GF-D8 (cell line): Measurements from ENCODE around the gene SLC16A2.

Experiments used
- DNase-seq: peaks from one replicate; lab custom pipeline; 2025; lab: John Stamatoyannopoulos, UW

SLC16A2 gene

GRCh38 chrX:74421036-74421739 is at the start of gene SLC16A2:
TSS of gene SLC16A2 (plus strand) at chrX:74421493. CDS start at chrX:74421638, 145 bp downstream.
- no peak for DNase-seq

DNA sequence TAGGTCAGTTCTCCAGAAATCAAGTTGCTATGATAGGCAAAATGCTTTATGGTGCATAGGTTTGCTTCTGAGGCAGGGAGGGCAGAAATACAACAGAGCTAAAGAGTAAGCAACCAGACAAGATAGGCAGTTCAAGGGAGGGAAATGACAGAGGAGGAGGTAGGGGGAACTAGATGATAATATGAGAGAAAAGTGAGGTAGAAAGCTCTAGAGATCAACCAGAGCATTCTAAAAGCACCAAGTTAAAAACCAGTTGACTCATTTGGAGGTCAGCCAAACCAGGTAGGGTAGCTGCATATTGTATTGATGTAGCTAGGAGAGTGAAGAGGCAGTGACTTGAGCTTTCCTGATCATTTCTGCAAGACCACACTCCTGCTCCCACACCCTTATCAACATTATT is 49.0 kb upstream of the SLC16A2 start:
- no peak for DNase-seq

DNA sequence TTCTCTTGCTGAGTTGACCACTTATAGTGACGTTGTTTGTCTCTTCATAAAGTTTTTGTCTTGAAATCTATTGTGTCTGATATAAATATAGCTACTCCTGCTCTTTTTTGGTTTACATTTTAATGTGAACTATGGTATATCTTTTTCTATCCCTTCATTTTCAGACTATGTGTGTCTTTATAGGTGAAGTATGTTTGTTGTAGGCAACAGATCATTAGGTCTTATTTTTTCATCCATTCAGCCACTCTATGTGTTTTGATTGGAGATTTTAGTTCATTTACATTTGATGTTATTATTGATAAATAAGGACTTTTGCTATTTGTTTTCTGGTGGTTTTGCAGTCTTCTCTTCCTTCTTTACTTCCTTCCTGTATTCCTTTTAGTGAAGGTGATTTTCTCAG is 44.0 kb upstream of the SLC16A2 start:
- DNase-seq = no peak

- DNase-seq = no peak
These were observed 38.7 kb upstream of the SLC16A2 start for GRCh38 chrX:74382613-74383012.

DNA sequence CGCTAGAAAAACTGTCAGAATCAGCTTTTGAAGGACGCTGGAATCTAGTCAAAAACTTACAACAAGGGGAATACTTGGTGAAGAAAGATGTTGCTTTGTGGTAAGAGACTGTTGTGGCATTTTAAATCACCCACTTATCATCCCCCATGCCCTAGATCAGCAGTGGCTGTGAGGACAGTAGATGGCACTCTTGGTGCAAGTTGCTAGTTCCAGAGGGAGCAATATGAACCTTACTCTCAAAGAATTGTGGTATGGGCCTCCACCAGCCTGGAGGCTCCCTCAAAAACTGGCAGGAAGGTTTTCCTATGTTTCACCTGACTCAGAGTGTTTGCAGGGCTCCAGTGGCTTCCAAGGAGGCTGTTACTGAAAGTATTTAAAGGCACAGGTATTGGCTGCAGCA is 37.7 kb upstream of the SLC16A2 start:
- no peak for DNase-seq

DNA sequence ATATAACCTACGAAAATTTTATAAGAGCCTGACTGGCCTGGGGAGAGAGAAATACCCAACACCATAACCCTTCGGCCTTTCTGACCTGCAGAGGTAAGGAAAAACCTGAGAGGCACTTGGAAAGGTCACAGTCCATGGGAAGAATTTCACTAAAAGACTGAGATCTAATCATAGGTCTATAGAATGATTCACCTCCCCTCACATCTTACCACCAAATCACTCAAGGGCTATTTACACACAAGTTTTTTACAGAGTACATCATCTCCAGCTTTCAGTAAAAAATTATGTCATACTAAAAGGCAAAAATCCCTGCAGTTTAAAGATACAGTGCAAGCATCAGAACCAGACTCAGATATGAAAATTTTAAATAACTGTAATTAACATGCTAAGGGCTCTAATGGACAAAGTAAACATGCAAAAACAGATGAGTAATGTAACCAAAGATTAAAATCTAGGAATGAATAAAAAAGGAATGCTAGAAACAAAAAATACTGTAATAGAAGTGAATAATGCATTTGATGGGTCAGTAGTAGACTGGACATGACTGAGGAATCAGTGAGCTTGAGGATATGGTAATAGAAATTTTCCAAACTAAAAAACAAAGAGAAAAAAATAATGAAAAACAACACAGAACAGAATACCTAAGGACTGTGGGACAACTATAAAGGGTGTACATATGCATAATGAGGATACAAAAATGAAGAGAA is 32.1 kb upstream of the SLC16A2 start:
- no peak for DNase-seq

- no peak for DNase-seq
These were observed 25.7 kb upstream of the SLC16A2 start for GRCh38 chrX:74395556-74395955.

GRCh38 chrX:74405973-74406489 is 15.3 kb upstream of the SLC16A2 start:
- DNase-seq = no peak

DNA sequence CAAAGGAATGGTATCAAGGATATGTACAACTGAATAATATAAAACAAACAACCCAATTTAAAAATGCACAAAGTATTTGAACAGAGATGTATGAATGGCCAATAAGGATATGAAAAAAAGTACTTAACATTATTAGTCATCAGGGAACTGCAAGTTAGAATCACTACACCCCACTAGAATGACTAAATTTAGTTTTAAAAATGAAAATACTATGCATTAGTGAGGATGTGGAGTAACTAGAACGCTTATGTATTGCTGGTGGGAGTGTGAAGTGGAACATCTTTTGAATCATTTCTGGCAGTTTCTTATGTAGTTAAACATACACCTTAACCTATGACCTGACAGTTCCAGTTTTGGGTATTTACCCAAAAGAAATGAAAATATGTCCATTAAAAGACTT is 13.0 kb upstream of the SLC16A2 start:
- no peak for DNase-seq

- no peak for DNase-seq
These were observed 1.5 kb upstream of the SLC16A2 start for GRCh38 chrX:74419864-74420195.

DNA sequence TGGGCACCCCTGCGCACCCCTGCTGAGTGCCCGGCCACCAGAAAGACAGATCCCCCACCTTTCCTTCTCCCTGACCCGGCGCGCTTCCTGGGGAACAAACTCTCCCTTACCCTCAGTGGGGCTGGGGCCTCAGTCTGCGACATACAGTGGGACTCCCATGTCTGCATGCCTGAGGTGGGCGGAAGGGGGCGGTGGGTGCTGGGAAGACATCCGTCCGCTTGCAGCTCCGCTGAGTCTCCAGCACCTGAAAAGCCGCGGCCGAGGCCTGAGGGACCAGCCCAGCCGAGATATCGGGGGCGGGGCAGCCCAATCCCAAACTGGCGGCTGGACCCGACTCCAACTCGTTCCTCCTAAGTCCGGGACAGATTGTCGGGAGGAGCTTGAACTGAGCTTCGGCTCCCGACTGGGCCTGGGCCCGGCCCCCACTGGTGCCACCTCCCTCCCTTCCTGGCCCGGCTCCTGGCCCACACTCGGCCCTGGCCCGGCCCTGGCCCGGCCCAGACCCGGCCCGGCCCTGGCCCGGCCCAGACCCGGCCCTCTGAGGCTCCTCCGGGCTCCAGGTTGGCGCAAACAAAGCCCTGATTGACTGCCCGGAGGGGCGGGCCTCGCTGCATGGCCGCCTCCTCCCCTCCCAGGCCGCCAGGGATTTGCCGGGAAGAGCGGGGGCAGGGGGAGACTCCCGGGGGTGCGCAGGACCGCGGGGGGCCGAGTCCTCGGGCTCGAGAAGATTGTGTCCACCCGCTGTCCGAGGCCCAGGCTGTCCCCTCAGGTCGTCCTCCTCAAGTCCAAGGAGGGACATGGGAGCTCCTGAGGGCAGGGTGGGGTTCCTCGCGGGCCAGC is 877 bp upstream of the SLC16A2 start:
- no peak for DNase-seq

DNA sequence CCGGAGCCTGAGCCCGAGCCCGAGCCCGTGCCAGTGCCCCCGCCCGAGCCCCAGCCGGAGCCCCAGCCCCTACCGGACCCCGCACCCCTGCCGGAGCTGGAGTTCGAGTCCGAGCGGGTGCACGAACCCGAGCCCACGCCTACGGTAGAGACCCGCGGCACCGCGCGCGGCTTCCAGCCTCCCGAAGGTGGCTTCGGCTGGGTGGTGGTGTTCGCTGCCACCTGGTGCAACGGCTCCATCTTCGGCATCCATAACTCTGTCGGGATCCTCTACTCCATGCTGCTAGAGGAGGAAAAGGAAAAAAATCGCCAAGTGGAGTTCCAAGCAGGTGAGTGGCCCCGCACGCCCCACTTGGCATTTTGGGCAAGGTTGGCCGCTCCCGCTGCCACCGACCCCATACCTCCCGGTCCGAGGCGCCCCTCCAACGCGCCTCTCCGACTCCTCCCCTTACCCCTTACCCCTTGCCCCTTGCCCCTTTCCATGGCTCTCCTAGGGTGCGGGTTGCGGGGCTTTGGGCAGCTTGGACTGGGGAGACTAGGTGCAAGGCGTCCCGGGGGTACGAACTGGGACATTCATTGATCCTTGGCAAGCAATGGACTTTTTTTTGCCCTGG is 553 bp downstream of the SLC16A2 start:
- DNase-seq = no peak

DNA sequence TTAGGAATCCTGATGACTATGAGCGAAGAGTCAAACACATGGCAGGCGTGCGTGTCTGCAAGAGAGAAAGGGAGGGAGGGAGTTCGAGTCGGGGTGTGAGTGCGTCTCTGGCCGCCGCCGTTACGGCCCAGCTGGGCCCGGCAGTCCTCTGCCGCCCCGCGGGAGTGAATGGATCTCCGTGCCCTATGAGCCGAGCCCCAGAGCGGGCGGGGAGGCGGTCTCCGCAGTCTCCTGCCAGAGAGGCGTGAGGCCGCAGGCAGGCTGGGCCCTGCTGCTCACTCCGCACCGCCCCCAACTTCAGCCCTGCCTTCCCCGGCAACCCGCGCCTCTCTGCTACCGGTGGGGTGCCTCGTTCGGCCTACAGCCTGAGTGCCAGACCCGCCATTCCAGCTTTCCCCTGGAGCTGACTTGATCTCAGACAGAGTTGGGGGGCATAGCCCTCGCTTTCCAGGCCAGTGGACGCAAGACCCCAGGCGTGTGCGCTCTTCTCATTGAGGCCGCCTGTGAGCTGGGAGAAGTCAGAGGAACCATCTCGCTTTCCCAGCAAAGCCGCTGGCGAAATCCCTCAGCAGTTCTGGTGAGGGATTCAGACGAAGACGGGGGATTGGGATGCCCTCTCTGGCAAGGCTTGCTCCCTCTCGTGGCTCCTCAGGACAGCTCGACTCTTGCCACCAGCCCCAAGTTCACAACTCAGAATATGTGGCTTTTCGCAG is 1.4 kb downstream of the SLC16A2 start:
- no peak for DNase-seq

- DNase-seq = no peak
These were observed 2.2 kb downstream of the SLC16A2 start for GRCh38 chrX:74423289-74423998.

DNA sequence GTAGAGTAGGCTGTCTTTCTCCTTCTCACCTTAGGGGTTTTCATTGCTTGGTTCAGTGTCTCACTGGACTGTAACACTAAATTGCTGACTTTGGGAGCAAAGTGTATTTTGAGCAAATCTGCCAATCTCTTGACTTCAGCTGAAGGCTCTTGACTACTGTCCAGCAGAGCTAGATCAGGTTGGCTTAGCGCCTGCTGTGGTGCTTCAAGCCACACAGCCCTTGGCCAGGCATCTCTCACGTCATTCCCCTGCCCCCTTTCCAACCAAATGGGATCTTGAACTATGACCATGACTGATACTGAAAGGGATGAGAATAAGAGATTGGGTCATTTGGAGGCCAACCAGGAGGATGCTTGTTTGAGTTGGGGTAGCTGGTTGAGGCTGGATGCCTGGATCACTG is 4.8 kb downstream of the SLC16A2 start:
- DNase-seq = no peak

DNA sequence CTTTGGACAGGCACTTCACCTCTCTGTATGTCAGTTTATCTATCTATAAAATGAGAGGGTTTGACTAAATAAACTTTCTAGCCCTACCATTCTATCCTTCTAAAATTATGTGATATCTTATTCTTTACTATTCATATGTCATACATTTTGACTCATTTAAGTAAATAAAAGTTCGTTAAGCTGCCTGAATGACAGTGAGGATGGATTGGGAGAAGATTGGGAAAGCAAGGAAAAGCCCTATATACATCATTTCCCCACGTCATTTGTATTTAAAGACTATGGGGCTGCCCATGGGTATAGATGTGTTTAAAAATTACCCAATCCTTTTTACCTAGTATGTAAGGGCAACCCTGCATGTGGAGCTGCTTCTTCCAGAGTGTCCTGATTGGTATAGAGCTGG is 5.3 kb downstream of the SLC16A2 start:
- no peak for DNase-seq

DNA sequence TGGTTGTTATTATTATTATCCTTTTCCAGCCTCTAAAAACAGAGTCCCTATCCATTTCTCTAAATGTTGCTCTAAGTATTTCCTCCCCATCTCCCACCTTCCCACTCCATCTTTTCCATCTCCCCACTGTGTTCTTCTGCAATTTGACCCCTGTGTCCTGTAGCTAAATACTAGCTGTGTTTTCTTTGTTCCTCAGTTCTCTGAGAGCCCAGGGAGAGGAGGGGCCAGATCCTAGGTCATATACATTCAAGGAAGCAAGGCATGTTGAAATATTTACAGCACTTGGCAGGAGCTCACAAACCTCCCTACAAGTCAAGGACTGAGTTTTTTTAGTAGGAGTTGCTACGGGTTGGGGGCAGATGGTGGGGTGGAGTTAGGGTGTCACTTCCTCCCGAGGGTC is 10.5 kb downstream of the SLC16A2 start:
- no peak for DNase-seq

DNA sequence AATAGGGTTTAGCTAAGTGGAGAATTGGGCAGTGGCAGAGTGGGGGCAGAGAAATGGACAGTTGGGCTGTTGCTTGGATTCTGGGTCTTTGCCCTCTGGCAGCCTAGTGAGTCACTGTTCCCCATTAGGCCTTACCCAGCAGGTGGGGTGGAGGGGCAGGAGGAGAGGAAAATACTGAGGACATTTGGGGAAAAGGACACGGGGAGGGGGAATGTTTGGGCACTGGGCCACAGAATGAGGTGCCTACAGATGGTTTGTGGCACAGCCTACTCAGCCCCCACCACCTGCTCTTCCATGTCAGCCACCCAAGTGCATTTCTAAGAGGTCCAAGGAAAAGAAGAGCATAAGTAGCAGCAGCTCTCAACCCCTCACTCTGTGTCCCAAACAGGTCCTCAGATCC is 13.0 kb downstream of the SLC16A2 start:
- no peak for DNase-seq

GRCh38 chrX:74437530-74437929 is 16.2 kb downstream of the SLC16A2 start:
- DNase-seq = no peak

GRCh38 chrX:74438764-74439163 is 17.5 kb downstream of the SLC16A2 start:
- DNase-seq = no peak

GRCh38 chrX:74445099-74445498 is 23.8 kb downstream of the SLC16A2 start:
- no peak for DNase-seq
